GM19193 (cell line): ENCODE results near the gene CRYGB.

Experiments used
- POLR2A ChIP-seq: IDR thresholded peaks from 4 replicates; pipeline ENCODE4 v1.6.1; 2011; ENCODE audit not compliant: insufficient read depth, insufficient read length; ENCODE audit errors: extremely low read depth

CRYGB gene

GRCh38 chr2:208172125-208172524, 26.2 kb upstream of the CRYGB start:
- no peak for TF ChIP-seq POLR2A

GRCh38 chr2:208164951-208165755, 19.2 kb upstream of the CRYGB start:
- TF ChIP-seq POLR2A, result no peak

- TF ChIP-seq POLR2A, result no peak
Observed at GRCh38 chr2:208163489-208163888, 17.5 kb upstream of the CRYGB start, which contains the start of gene CRYGA. TSS of gene CRYGA (minus strand) at chr2:208163589. CDS start at chr2:208163556, 33 bp downstream.

- no peak for TF ChIP-seq POLR2A
Observed at GRCh38 chr2:208156439-208156838, 10.5 kb upstream of the CRYGB start.

- TF ChIP-seq POLR2A, result no peak
Observed at GRCh38 chr2:208153156-208153555, 7.2 kb upstream of the CRYGB start.

GRCh38 chr2:208150956-208151355, 5.0 kb upstream of the CRYGB start:
- TF ChIP-seq POLR2A, result no peak

- no peak for TF ChIP-seq POLR2A
Observed at GRCh38 chr2:208150094-208150493, 4.1 kb upstream of the CRYGB start.

GRCh38 chr2:208148803-208149202, 2.8 kb upstream of the CRYGB start:
- no peak for TF ChIP-seq POLR2A

- no peak for TF ChIP-seq POLR2A
Observed at GRCh38 chr2:208147759-208148158, 1.8 kb upstream of the CRYGB start.

- TF ChIP-seq POLR2A, result no peak
Observed at GRCh38 chr2:208147008-208147407, 1.1 kb upstream of the CRYGB start.

GRCh38 chr2:208142925-208143799, 2.8 kb downstream of the CRYGB start:
- no peak for TF ChIP-seq POLR2A

- no peak for TF ChIP-seq POLR2A
Observed at GRCh38 chr2:208142240-208142924, 3.6 kb downstream of the CRYGB start.

GRCh38 chr2:208139447-208139846, 6.5 kb downstream of the CRYGB start:
- no peak for TF ChIP-seq POLR2A

- no peak for TF ChIP-seq POLR2A
Observed at GRCh38 chr2:208136716-208137094, 9.3 kb downstream of the CRYGB start.
